T-cell (primary cell): Measurements from ENCODE around the gene FUOM. TPM values are rescaled to one million over a fixed set of nuclear protein-coding genes. Genes with fewer than 3 reads are reported as not detected.
A peak's percentile ranks its signal among the peaks of the same experiment; 100 is the strongest.

Experiments used
- ATAC-seq, 4 experiments: fragments of 200-7000 bp in 3 of 4; fragments of 150-1000 bp in 1 of 4; cut with Tn5 transposase; replicated peaks in 1 of 4; 1 replicate in 3 of 4; 2 replicates in 1 of 4; pipeline ENCODE4 v1.10.0; 2021; ENCODE audit warnings: moderate library complexity in 3 of 4, mild to moderate bottlenecking in 2 of 4, moderate number of reproducible peaks in 1 of 4
- CTCF ChIA-PET, 2 donors: fragments of 300-600 bp; sonication (Branson Sonifier 250); formaldehyde crosslinking; loops; one replicate each; lab custom pipeline; 2022; ENCODE audit warnings: antibody characterized with exemption in 2 of 2; lab: Charles Lee
- POLR2A ChIA-PET, 2 donors: fragments of 300-600 bp; sonication (Branson Sonifier 250); formaldehyde crosslinking; loops; one replicate each; lab custom pipeline; 2022; ENCODE audit warnings: antibody characterized with exemption in 2 of 2; lab: Charles Lee
- DNase-seq, 35 experiments: peaks; one replicate each; pipeline versions ENCODE4 v3.0.0 to v3.0.0-alpha.2; 2013 to 2023
- H3K27ac ChIP-seq: one replicate; pipeline ENCODE4 v1.5.1; 2013; ENCODE audit warnings: low read length
- H3K27me3 ChIP-seq, 2 experiments: replicated peaks in 1 of 2; 1 replicate in 1 of 2; 2 replicates in 1 of 2; pipeline versions ENCODE4 v1.6.1 to v1.7.0; 2013; ENCODE audit warnings: low read length in 1 of 2, mixed read lengths in 1 of 2; ENCODE audit not compliant: control insufficient read depth in 2 of 2, insufficient read depth in 2 of 2; ENCODE audit errors: extremely low read depth in 1 of 2
- H3K36me3 ChIP-seq, 2 donors: 1 replicate in 1 of 2; 2 replicates in 1 of 2; pipeline versions ENCODE4 v1.6.1 to v1.7.0; 2013; ENCODE audit warnings: low read length in 1 of 2; ENCODE audit not compliant: control insufficient read depth in 2 of 2, insufficient read depth in 1 of 2; ENCODE audit errors: extremely low read depth in 1 of 2
- H3K4me1 ChIP-seq, 2 experiments: 1 replicate in 1 of 2; 2 replicates in 1 of 2; pipeline versions ENCODE4 v1.6.1 to v1.7.0; 2013; ENCODE audit warnings: low read length in 2 of 2, mixed read lengths in 1 of 2; ENCODE audit not compliant: insufficient read depth in 2 of 2, control insufficient read depth in 1 of 2; ENCODE audit errors: extremely low read depth in 1 of 2
- H3K4me3 ChIP-seq, 2 donors: 1 replicate in 1 of 2; 2 replicates in 1 of 2; pipeline versions ENCODE4 v1.5.1 to v1.7.0; 2013; ENCODE audit warnings: mild to moderate bottlenecking in 2 of 2, low read length in 1 of 2, moderate library complexity in 1 of 2; ENCODE audit not compliant: control insufficient read depth in 1 of 2; ENCODE audit errors: extremely low read depth in 1 of 2
- H3K9me3 ChIP-seq: 2 replicates; pipeline ENCODE4 v1.7.0; 2013
- H3K27ac Mint-ChIP-seq, 2 donors: one replicate each; pipeline ENCODE4 v1.8.0; 2020 to 2021; ENCODE audit warnings: mild to moderate bottlenecking in 2 of 2, mixed read lengths in 2 of 2
- H3K27me3 Mint-ChIP-seq, 2 donors: one replicate each; pipeline ENCODE4 v1.8.0; 2021 to 2022; ENCODE audit warnings: mixed read lengths in 2 of 2
- H3K36me3 Mint-ChIP-seq: one replicate; pipeline ENCODE4 v1.8.0; 2021; ENCODE audit warnings: mixed read lengths
- H3K4me1 Mint-ChIP-seq, 3 donors: one replicate each; pipeline ENCODE4 v1.8.0; 2020 to 2022; ENCODE audit warnings: mixed read lengths in 3 of 3, mild to moderate bottlenecking in 1 of 3
- H3K4me3 Mint-ChIP-seq, 3 donors: one replicate each; pipeline ENCODE4 v1.8.0; 2020 to 2022; ENCODE audit warnings: mild to moderate bottlenecking in 3 of 3, mixed read lengths in 3 of 3, moderate library complexity in 3 of 3
- H3K9me3 Mint-ChIP-seq, 3 donors: one replicate each; pipeline ENCODE4 v1.8.0; 2020 to 2022; ENCODE audit warnings: mixed read lengths in 3 of 3
- WGBS: methylation state at CpG from one replicate; pipeline ENCODE4 v1.1.5; 2013; ENCODE audit warnings: missing lambda C conversion rate; ENCODE audit not compliant: insufficient coverage; 5-methylcytosine and 5-hydroxymethylcytosine counted together
- total RNA-seq, 35 experiments: library from RNA in 6 of 35; stranded (reverse) in 6 of 35; fragments of 120-200 nt in 1 of 35; gene quantifications; one replicate each; pipeline versions ENCODE4 v1.2.1 to v1.2.4 and lab custom pipeline; 2013 to 2026

FUOM gene
- total RNA-seq, 5 donors from 2014 or later (not counting 1 experiment from before 2014, with no cell fraction given), result 9.4 to 30.3 (median 26.9) TPM

DNA sequence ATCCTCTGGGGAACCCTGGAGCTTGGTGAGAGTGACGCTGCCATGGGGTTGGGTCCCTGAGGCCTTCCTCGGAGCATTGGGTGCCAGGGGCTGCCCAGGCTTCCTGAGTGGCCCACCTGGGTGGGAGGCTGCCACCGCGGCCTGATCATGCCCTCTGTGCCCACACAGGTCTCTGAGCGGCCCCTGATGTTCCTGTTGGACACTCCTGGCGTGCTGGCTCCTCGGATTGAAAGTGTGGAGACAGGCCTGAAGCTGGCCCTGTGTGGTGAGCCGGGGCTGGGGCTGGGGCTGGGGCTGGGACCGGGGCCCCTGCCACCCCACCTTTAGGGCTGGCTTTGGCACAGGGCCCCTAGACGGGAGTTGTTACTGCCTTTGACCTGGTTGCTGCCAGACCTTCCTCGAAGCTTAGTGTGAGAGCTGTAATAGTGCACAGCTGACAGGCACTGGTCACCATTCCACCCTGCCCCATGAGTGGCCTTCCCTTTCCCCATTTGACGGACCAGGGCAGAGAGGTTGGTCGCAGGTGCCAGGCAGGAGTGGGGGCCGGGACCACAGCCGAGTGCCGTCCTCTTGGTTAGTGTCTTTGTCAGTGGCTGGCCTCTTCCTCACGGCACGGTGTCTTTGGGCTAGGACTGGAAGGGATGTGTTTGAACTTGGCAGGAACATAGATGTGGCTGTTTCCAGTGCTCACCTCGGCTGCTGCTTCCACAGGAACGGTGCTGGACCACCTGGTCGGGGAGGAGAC, 44.3 kb upstream of the FUOM start:
- no peaks in the 10 kb centered on the region for H3K9me3 Mint-ChIP-seq
- 99% methylated on average over 12 of the region's 21 CpGs for WGBS
- H3K36me3 Mint-ChIP-seq, result peaks cover 60% of the 10 kb centered on the region
- no peak overlapping the region for H3K27ac ChIP-seq
- no peaks in the 10 kb centered on the region for H3K27me3 Mint-ChIP-seq
- peaks cover 0 to 15% of the 10 kb centered on the region in 2 experiments for H3K4me1 ChIP-seq
- H3K9me3 ChIP-seq, result no peaks in the 10 kb centered on the region
- H3K36me3 ChIP-seq, result peaks cover 5 to 55% of the 10 kb centered on the region in 2 donors
- peak overlapping the region in 1 of 2 donors; percentile 39 for H3K27ac Mint-ChIP-seq
- peaks cover 34 to 50% (median 48%) of the 10 kb centered on the region in 3 donors for H3K4me1 Mint-ChIP-seq
- H3K4me3 Mint-ChIP-seq, result no peak overlapping the region
- ATAC-seq, result no peak
- CTCF ChIA-PET, result no interaction called here
- POLR2A ChIA-PET, result interaction anchor here in 1 of 2 donors (0.5 kb wide), 1 partner anchor 19 kb away, joined by 6 read pairs; no protein-coding TSS in a partner anchor
- H3K27me3 ChIP-seq, result no peaks in the 10 kb centered on the region
- DNase-seq, result no peak
- H3K4me3 ChIP-seq, result no peak overlapping the region

DNA sequence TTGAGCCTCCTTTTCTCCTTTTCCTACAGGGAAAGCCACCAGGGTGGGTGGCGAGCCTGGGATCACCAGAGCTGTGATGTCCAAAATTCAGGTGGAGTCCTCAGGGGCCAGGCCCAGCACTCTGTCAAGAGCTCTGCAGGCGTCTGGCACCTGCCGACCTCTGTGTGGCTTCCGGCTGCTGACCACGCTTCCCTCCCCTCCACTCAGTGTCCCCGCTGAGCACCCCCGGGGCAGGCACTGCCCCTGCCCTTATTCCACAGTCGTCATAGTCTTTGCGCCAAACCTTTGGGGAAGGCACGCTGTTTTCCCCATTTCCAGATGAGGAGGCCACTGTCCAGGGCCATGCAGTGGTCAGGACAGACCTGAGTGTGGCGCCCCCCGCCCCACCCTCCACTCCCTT, 43.7 kb upstream of the FUOM start:
- no peak overlapping the region for H3K27ac ChIP-seq
- H3K27me3 Mint-ChIP-seq, result no peaks in the 10 kb centered on the region
- H3K36me3 Mint-ChIP-seq, result peaks cover 54% of the 10 kb centered on the region
- peaks cover 5 to 56% of the 10 kb centered on the region in 2 donors for H3K36me3 ChIP-seq
- peaks cover 0 to 15% of the 10 kb centered on the region in 2 experiments for H3K4me1 ChIP-seq
- H3K9me3 ChIP-seq, result no peaks in the 10 kb centered on the region
- peak overlapping the region in 1 of 2 donors; percentile 46 for H3K27ac Mint-ChIP-seq
- CTCF ChIA-PET, result no interaction called here
- ATAC-seq, result no peak
- POLR2A ChIA-PET, result interaction anchor here in 1 of 2 donors (0.5 to 1.1 kb wide), 2 partner anchors 11 to 18 kb away, joined by 3 to 6 read pairs; no protein-coding TSS in a partner anchor
- no peak overlapping the region for H3K4me3 ChIP-seq
- no peaks in the 10 kb centered on the region for H3K27me3 ChIP-seq
- WGBS, result 82% methylated on average over 7 of the region's 12 CpGs
- peaks cover 40 to 51% (median 45%) of the 10 kb centered on the region in 3 donors for H3K4me1 Mint-ChIP-seq
- peak overlapping the region in 1 of 3 donors; percentile 9 for H3K4me3 Mint-ChIP-seq
- no peaks in the 10 kb centered on the region for H3K9me3 Mint-ChIP-seq
- DNase-seq, result no peak

DNA sequence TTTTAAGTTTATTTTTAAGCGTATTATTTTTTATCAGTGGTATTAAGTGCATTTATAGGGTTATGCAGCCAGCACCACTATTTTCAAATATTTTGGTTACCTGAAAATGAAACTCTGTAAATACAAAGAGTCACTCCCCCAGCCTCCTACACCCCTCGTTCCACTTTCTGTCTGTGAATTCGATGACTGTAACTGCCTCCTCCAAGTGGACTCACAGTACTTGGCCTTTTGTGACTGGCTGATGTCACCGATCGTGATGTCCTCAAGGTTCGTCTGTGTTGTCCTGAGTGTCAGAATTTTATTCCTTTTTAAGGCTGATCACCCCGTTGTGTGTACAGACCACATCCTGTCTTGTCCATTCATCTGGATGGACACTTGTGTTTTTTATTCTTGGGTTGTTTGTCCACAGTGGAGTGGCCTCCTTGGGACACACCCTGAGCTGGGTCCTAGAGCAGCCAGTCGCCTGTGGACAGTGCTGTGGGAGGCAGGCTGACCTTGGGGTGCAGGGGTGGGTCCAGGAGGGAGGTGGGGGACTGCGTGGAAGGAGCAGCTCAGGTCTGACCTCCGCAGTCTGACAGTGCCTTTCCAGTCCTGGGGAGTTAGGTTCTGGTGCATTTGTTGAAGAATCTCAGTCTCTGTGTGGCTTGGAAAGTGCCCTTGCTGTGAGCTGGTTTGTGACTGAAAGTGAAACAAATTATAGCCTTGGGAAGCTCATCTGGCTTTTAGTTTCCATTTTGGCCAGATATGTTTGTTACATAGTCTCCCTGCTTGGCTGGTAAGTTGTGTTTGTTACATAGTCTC, 43.0 kb upstream of the FUOM start:
- Mint-ChIP-seq H3K36me3 (peaks cover 50% of the 10 kb centered on the region), H3K27me3 (no peaks in the 10 kb centered on the region), H3K4me3 (no peak overlapping the region), H3K9me3 (no peaks in the 10 kb centered on the region), H3K27ac (peak overlapping the region; percentile 46 to 55), H3K4me1 (peaks cover 38 to 47% (median 43%) of the 10 kb centered on the region in 3 donors)
- WGBS, result 60% methylated on average over 9 of the region's 10 CpGs
- ChIA-PET CTCF (no interaction called here), POLR2A (interaction anchor here in 1 of 2 donors (1.1 kb wide), 1 partner anchor 10 kb away, joined by 3 read pairs; no protein-coding TSS in a partner anchor)
- Histone ChIP-seq H3K4me3 (no peak overlapping the region), H3K9me3 (no peaks in the 10 kb centered on the region), H3K27me3 (no peaks in the 10 kb centered on the region), H3K4me1 (peaks cover 0 to 20% of the 10 kb centered on the region in 2 experiments), H3K27ac (no peak overlapping the region), H3K36me3 (peaks cover 11 to 61% of the 10 kb centered on the region in 2 donors)
- peak in 1 of 35 experiments; percentile 11 for DNase-seq
- peak in 1 of 4 experiments; percentile 32 for ATAC-seq

GRCh38 chr10:133399123-133399601, 41.3 kb upstream of the FUOM start:
- WGBS, result 96% methylated on average over 12 of the region's 19 CpGs
- ChIA-PET CTCF (no interaction called here), POLR2A (no interaction called here)
- Mint-ChIP-seq H3K4me3 (no peak overlapping the region), H3K4me1 (peaks cover 36 to 45% (median 44%) of the 10 kb centered on the region in 3 donors), H3K27ac (no peak overlapping the region), H3K27me3 (no peaks in the 10 kb centered on the region), H3K9me3 (no peaks in the 10 kb centered on the region), H3K36me3 (peaks cover 38% of the 10 kb centered on the region)
- Histone ChIP-seq H3K27ac (no peak overlapping the region), H3K36me3 (peaks cover 11 to 55% of the 10 kb centered on the region in 2 donors), H3K4me1 (peaks cover 2 to 33% of the 10 kb centered on the region in 2 experiments), H3K9me3 (no peaks in the 10 kb centered on the region), H3K27me3 (peaks cover 0 to 2% of the 10 kb centered on the region in 2 experiments), H3K4me3 (no peak overlapping the region)
- no peak for DNase-seq
- ATAC-seq, result no peak

- H3K9me3 Mint-ChIP-seq, result no peaks in the 10 kb centered on the region
These were observed 40.1 kb upstream of the FUOM start for GRCh38 chr10:133397938-133398337.

More at GRCh38 chr10:133397938-133398337, 40.1 kb upstream of the FUOM start:
- no peaks in the 10 kb centered on the region for H3K9me3 ChIP-seq
- H3K4me1 Mint-ChIP-seq, result peaks cover 38 to 49% (median 48%) of the 10 kb centered on the region in 3 donors
- no peak overlapping the region for H3K27ac ChIP-seq
- 100% methylated on average over 4 of the region's 7 CpGs for WGBS
- H3K27me3 Mint-ChIP-seq, result no peaks in the 10 kb centered on the region
- no peak overlapping the region for H3K4me3 ChIP-seq
- H3K4me3 Mint-ChIP-seq, result no peak overlapping the region
- peaks cover 32% of the 10 kb centered on the region for H3K36me3 Mint-ChIP-seq
- CTCF ChIA-PET, result no interaction called here
- H3K27me3 ChIP-seq, result peaks cover 0 to 2% of the 10 kb centered on the region in 2 experiments
- no peak for DNase-seq
- peaks cover 2 to 39% of the 10 kb centered on the region in 2 experiments for H3K4me1 ChIP-seq
- ATAC-seq, result no peak
- H3K27ac Mint-ChIP-seq, result no peak overlapping the region
- peaks cover 11 to 48% of the 10 kb centered on the region in 2 donors for H3K36me3 ChIP-seq
- POLR2A ChIA-PET, result no interaction called here
